ENCODE results near the gene HLCS.

DNA sequence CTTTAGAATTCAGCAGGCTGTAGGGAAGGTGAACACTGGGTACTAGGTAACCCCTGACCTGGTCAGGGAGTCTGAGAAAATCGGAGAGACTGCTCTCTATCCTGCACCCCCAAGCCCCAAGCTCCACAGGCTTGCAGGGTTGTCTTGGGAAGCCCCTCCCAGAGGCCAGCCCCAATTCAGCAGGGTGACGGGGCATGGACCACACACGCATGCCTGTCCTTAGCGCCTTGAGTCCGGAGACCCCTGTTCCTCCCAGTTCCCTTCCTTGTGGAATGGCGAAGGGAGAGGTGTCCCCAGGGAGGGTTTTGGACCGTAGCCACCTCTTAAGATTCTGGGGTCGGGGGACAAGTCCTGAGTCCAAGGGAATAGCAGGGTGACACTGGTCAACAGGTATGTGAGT lies 116.1 kb downstream of the HLCS start:
- TF ChIP-seq POLR2A (IDR thresholded peaks at IDR 0.05) (no peak), CTCF (IDR thresholded peaks at IDR 0.05) (no peak)

Measured in right lobe of liver (tissue), 4 donors.